Measurements from ENCODE around the gene CCT6B. TPM values are rescaled to one million over a fixed set of nuclear protein-coding genes. Genes with fewer than 3 reads are reported as not detected.
"Not testable (repeated sequence)": the region's sequence is repeated elsewhere in the genome, so short reads cannot be mapped to it uniquely, and the experiment has no call there.

CCT6B gene
- total RNA-seq, 1 experiment from 2014 or later = not detected

GRCh38 chr17:34981538-34982241 is 20.4 kb upstream of the CCT6B start:
- in situ Hi-C loops (cut with HindIII; ENCODE audit: low pct_unique_long_range_greater_than_20kb, low sequenced_read_pairs) = no loop called here
- no peak for DNase-seq (ENCODE audit: low read depth)

- DNase-seq (ENCODE audit: low read depth) = peak; percentile 73
- in situ Hi-C loops (cut with HindIII; ENCODE audit: low pct_unique_long_range_greater_than_20kb, low sequenced_read_pairs) = no loop called here
These were observed 19.6 kb upstream of the CCT6B start for GRCh38 chr17:34980681-34981537.

- in situ Hi-C loops (cut with HindIII; ENCODE audit: low pct_unique_long_range_greater_than_20kb, low sequenced_read_pairs) = no loop called here
- peak; percentile 92 for DNase-seq (ENCODE audit: low read depth)
These were observed 19.1 kb upstream of the CCT6B start, which contains the start of gene LIG3 for GRCh38 chr17:34980353-34980680. TSS of gene LIG3 (plus strand) at chr17:34980512. CDS start at chr17:34983006, 2,494 bp downstream.

GRCh38 chr17:34979650-34980352 is 18.5 kb upstream of the CCT6B start:
- DNase-seq (ENCODE audit: low read depth) = no peak
- in situ Hi-C loops (cut with HindIII; ENCODE audit: low pct_unique_long_range_greater_than_20kb, low sequenced_read_pairs) = no loop called here

DNA sequence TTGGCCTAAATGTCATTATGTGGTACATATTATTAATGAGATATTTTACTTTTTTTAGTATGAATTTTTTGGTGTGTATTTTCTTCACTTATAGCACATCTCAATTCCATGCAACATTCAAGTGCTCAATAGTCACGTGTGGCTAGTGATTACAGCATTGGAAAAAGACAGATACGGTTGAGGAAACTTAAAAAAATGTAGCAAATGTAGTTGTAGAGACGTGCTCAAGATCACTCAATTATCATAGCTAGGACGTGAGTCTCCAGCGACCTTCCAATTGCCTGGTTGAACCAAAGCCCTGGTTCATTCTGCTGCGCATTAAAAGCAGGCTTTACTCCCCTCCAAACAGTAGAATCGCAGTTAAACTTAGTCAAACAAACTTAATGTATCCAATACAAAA is 17.9 kb upstream of the CCT6B start:
- no peak for DNase-seq (ENCODE audit: low read depth)
- in situ Hi-C loops (cut with HindIII; ENCODE audit: low pct_unique_long_range_greater_than_20kb, low sequenced_read_pairs) = no loop called here

DNA sequence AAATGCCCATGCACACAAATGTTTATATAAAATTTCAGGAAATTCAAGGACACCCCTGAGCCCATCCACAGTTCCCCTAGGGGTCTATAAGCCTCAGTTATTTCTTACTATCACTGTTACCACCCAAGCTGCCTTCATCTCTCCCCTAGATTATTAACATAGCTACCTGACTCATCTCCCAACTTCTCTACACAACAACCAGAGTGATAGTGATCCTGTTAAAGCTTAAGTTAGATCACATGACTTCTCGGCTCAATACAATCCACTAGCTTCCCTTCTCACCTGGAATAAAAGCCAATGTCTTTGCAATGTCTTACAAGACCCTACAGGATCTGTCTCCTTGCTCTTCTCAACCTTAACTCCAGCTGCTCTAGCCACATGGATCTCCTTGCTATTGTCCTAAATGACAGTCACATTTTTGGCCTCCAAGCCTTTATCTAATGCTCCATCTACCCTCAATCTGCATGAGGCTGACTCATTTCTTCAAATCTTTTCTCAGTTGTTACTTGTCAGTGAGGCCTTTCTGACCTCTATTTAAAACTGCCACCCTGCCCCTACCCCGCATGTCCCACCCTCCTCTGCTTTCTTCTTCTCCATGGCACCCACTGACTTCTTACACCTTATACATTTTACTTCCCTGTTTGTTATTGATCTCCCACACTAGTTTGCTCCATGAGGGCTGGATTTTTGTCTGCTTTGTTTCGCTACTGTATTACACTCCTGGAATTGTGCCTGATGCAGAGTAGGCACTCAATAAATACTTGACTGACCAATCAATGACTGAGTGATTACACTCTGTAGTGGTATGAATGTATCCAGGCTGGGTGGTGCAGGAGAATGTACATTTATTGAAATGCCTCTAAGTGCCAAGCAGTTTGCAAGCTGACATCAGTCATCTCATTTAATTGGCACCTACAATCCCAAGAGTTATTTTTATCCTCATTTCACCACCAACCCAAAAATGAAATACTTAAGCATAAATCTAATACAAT is 13.8 kb upstream of the CCT6B start:
- in situ Hi-C loops (cut with HindIII; ENCODE audit: low pct_unique_long_range_greater_than_20kb, low sequenced_read_pairs) = no loop called here
- DNase-seq (ENCODE audit: low read depth) = no peak

DNA sequence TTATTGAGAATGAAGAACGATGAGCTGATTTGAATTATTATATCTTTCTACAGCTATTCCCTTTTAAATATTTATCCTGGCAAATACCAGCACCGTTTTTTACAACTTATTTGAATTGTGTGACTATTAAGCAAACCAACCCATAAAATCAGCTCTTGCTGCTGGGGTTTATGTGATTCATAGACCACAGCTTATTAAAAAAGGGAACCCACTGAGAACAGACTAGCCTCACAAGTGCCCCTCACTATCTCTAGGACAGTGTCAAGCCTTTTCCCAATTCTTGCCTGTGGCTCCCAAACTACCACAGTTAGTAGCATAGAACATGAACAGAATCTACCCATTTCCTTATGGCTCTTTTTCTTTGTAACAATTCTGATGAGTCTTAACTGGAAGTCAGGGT is 12.9 kb upstream of the CCT6B start:
- in situ Hi-C loops (cut with HindIII; ENCODE audit: low pct_unique_long_range_greater_than_20kb, low sequenced_read_pairs) = no loop called here
- DNase-seq (ENCODE audit: low read depth) = no peak

GRCh38 chr17:34958438-34958837 is 2.8 kb downstream of the CCT6B start:
- in situ Hi-C loops (cut with HindIII; ENCODE audit: low pct_unique_long_range_greater_than_20kb, low sequenced_read_pairs) = no loop called here
- DNase-seq (ENCODE audit: low read depth) = no peak

DNA sequence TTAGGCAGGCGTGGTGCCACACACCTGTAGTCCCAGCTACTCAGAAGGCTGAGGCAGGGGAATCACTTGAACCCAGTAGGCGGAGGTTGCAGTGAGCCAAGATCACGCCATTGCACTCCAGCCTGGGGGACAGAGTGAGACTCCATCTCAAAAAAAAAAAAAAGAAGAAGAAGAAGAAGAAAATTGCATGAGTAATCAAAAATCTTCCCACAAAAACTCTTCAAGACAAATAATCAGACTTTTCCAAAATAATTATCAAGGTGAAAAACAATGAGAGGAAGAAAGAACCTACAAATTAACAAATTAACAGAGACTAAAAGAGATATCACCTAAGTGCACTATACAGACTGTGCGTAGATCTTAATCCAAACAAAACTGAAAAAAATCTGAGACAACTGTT is 10.5 kb downstream of the CCT6B start:
- DNase-seq (ENCODE audit: low read depth); in situ Hi-C loops (cut with HindIII; ENCODE audit: low pct_unique_long_range_greater_than_20kb, low sequenced_read_pairs): not testable (repeated sequence)

GRCh38 chr17:34930283-34930682 is 31.0 kb downstream of the CCT6B start:
- in situ Hi-C loops (cut with HindIII; ENCODE audit: low pct_unique_long_range_greater_than_20kb, low sequenced_read_pairs) = no loop called here
- DNase-seq (ENCODE audit: low read depth) = no peak

DNA sequence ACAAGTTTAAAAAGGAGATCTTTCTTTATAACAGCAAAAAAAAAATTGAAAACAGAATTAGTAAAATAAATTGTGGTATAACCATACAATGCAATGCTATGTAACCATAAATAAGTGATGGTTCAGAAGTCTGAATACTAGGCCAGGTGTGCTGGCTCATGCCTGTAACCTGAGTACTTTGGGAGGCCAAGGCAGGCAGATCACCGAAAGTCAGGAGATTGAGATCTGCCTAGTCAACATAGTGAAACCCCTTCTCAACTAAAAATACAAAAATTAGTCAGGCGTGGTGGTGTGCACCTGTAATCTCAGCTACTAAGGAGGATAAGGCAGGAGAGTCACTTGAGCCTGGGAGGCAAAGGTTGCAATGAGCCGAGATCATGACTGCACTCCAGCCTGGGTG is 34.6 kb downstream of the CCT6B start:
- in situ Hi-C loops (cut with HindIII; ENCODE audit: low pct_unique_long_range_greater_than_20kb, low sequenced_read_pairs) = no loop called here
- no peak for DNase-seq (ENCODE audit: low read depth)

GRCh38 chr17:34920676-34921075 is 40.6 kb downstream of the CCT6B start:
- in situ Hi-C loops (cut with HindIII; ENCODE audit: low pct_unique_long_range_greater_than_20kb, low sequenced_read_pairs) = no loop called here
- DNase-seq (ENCODE audit: low read depth) = no peak

DNA sequence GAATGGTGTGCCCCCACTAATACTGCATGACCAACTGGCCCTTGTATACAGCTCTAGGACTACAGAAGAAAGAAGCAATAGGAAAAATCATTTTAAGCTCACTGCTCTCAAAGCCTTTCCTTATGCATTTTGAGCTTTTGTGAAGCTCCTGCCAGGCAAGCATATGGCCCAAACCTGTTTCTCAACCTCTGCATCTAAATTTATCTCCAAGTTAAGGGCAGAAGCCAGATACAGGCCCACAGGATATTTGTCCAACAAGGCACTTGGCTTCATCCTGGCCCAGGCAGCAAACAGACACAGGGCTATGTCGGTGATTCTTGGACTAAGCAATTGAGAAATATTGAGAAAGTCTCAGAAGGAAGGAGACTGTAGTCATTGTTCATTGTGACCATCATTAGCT is 43.9 kb downstream of the CCT6B start:
- DNase-seq (ENCODE audit: low read depth) = no peak
- in situ Hi-C loops (cut with HindIII; ENCODE audit: low pct_unique_long_range_greater_than_20kb, low sequenced_read_pairs) = no loop called here

DNA sequence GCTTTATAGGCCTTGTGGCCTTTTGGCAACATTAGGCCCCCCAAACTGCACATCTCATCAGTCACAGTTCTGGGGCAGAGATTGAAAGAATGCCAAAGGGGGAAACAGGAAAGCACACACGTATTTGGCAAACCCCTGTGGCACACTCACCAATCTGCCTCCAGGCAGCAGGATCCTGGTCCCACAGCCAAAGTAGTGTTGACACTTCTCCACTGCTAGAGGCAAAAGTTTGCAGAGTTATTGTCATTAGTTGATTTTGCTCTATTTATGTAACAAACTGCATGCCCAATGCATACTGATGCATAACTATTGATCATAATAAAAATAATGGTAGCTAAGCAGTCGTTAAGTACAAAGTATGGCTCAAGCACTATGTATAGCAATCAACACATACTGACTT is 45.1 kb downstream of the CCT6B start:
- DNase-seq (ENCODE audit: low read depth) = no peak
- in situ Hi-C loops (cut with HindIII; ENCODE audit: low pct_unique_long_range_greater_than_20kb, low sequenced_read_pairs) = no loop called here

- in situ Hi-C loops (cut with HindIII; ENCODE audit: low pct_unique_long_range_greater_than_20kb, low sequenced_read_pairs) = no loop called here
- no peak for DNase-seq (ENCODE audit: low read depth)
These were observed 48.3 kb downstream of the CCT6B start for GRCh38 chr17:34913001-34913400.

DNA sequence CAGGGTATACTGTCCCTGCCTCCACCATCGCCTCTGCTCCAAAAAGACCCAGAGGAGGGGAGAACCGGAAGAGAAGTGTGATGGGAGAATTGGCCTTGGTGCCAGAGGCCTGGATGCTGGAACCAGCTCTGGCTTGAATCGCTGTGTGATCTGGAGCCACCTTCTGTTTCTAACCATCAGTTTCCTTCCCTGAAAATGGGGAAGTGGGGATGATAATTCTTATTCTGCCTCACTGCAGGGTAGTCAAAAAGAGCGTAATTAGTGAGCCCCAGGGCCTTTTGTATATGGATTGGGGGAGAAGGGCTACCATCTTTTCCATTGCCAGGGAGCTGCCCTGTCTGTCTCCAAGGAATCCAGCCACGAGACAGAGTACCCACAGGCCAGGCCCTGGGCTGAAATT is 52.2 kb downstream of the CCT6B start:
- in situ Hi-C loops (cut with HindIII; ENCODE audit: low pct_unique_long_range_greater_than_20kb, low sequenced_read_pairs) = no loop called here

DNA sequence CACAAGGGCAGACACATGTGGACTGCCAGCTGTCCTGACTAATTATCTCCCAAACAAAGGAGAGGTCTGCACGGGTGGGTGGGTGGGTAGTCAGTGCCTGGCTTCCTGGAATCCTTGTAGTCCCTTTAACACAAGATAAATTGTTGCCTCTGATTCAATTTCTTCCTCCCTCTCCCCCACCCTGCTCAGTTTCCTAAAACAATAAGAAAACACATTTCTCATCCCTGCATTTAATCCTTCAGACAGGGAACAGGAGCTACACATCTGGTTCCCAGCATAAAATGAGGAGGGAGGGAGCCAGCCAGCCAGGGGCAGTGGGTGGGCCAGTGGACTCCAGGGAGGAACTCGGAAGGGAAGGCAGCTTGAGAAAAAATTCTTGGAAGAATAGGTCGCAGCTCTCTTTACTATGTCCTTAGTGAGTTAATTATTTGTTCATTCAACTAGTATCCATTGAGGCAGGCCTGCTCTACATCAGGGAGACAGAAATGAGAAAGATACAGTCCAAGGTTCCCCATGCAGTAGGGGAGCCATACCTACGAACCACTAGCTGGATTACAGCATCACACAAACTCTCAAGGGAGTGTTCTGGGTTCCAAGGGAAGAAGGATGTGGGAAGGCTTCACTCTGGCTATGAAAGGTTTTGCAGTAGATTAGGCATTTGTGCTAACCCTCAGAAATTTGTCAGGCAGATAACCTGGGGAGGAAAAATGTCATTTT is 58.3 kb downstream of the CCT6B start:
- in situ Hi-C loops (cut with HindIII; ENCODE audit: low pct_unique_long_range_greater_than_20kb, low sequenced_read_pairs) = no loop called here
- no peak for DNase-seq (ENCODE audit: low read depth)

More for the DNA sequence above, 52.2 kb downstream of the CCT6B start:
- no peak for DNase-seq (ENCODE audit: low read depth)
